H9 (cell line): ENCODE measurements around the gene MPST. TPM values are rescaled to one million over a fixed set of nuclear protein-coding genes. Genes with fewer than 3 reads are reported as not detected.
A peak's percentile ranks its signal among the peaks of the same experiment; 100 is the strongest.

Experiments
- DNase-seq: peaks from one replicate; pipeline ENCODE4 v3.0.0-alpha.2; 2017
- H2AFZ ChIP-seq: one replicate; pipeline ENCODE4 v1.6.1; 2013; ENCODE audit warnings: mild to moderate bottlenecking, low read length, control low read depth, moderate library complexity
- H2AK5ac ChIP-seq: 2 replicates; pipeline ENCODE4 v1.6.1; 2013; ENCODE audit warnings: low read length, control low read depth, mixed read lengths; ENCODE audit not compliant: insufficient read length
- H2BK120ac ChIP-seq: one replicate; pipeline ENCODE4 v1.6.1; 2013; ENCODE audit warnings: low read depth, mild to moderate bottlenecking, low read length, control low read depth, inconsistent platforms; ENCODE audit not compliant: poor library complexity, severe bottlenecking
- H2BK12ac ChIP-seq: 2 replicates; pipeline ENCODE4 v1.6.1; 2013; ENCODE audit warnings: low read length, control low read depth, mixed read lengths, low read depth; ENCODE audit not compliant: insufficient read length
- H2BK15ac ChIP-seq: 2 replicates; pipeline ENCODE4 v1.6.1; 2013; ENCODE audit warnings: low read depth, low read length, control low read depth
- H2BK20ac ChIP-seq: one replicate; pipeline ENCODE4 v1.6.1; 2013; ENCODE audit warnings: low read depth, mild to moderate bottlenecking, low read length, control low read depth, inconsistent platforms; ENCODE audit not compliant: poor library complexity, severe bottlenecking
- H2BK5ac ChIP-seq: 2 replicates; pipeline ENCODE4 v1.6.1; 2013; ENCODE audit warnings: low read length, control low read depth, mixed read lengths; ENCODE audit not compliant: insufficient read length
- H3K14ac ChIP-seq: 2 replicates; pipeline ENCODE4 v1.6.1; 2013; ENCODE audit warnings: low read length, control low read depth; ENCODE audit not compliant: insufficient read depth
- H3K18ac ChIP-seq: 2 replicates; pipeline ENCODE4 v1.6.1; 2013; ENCODE audit warnings: low read depth, mild to moderate bottlenecking, mixed read lengths, low read length, control low read depth; ENCODE audit not compliant: insufficient read length
- H3K23ac ChIP-seq: 2 replicates; pipeline ENCODE4 v1.6.1; 2013; ENCODE audit warnings: low read length, control low read depth, mixed read lengths, low read depth; ENCODE audit not compliant: insufficient read length
- H3K23me2 ChIP-seq: 2 replicates; pipeline ENCODE4 v1.6.1; 2013; ENCODE audit warnings: low read depth, mild to moderate bottlenecking, mixed read lengths, low read length, control low read depth; ENCODE audit not compliant: insufficient read length, poor library complexity, severe bottlenecking
- H3K27ac ChIP-seq: 2 replicates; pipeline ENCODE4 v1.5.1; 2013; ENCODE audit warnings: low read length, control low read depth, mixed read lengths, low read depth; ENCODE audit not compliant: insufficient read length
- H3K27me3 ChIP-seq: 2 replicates; pipeline ENCODE4 v1.6.1; 2013; ENCODE audit warnings: low read length, control low read depth, inconsistent platforms; ENCODE audit not compliant: insufficient read depth
- H3K4ac ChIP-seq: 2 replicates; pipeline ENCODE4 v1.6.1; 2013; ENCODE audit warnings: low read depth, mild to moderate bottlenecking, control low read depth, inconsistent platforms, low read length, moderate library complexity
- H3K4me1 ChIP-seq: 2 replicates; pipeline ENCODE4 v1.6.1; 2013; ENCODE audit warnings: low read length, control low read depth, inconsistent platforms; ENCODE audit not compliant: insufficient read depth
- H3K4me2 ChIP-seq: 2 replicates; pipeline ENCODE4 v1.6.1; 2013; ENCODE audit warnings: low read length, control low read depth, mixed read lengths; ENCODE audit not compliant: insufficient read length, insufficient read depth
- H3K56ac ChIP-seq: 2 replicates; pipeline ENCODE4 v1.6.1; 2013; ENCODE audit warnings: low read depth, mild to moderate bottlenecking, mixed read lengths, low read length, control low read depth; ENCODE audit not compliant: insufficient read length
- H3K79me1 ChIP-seq: 2 replicates; pipeline ENCODE4 v1.6.1; 2013; ENCODE audit warnings: low read depth, mild to moderate bottlenecking, moderate library complexity, low read length, control low read depth, inconsistent platforms; ENCODE audit not compliant: insufficient read depth, poor library complexity, severe bottlenecking
- H3K79me2 ChIP-seq: 2 replicates; pipeline ENCODE4 v1.6.1; 2013; ENCODE audit warnings: low read length, control low read depth, inconsistent platforms; ENCODE audit not compliant: insufficient read depth
- H3K9ac ChIP-seq: 2 replicates; pipeline ENCODE4 v1.6.1; 2013; ENCODE audit warnings: low read length, control low read depth, mixed read lengths; ENCODE audit not compliant: insufficient read length; ENCODE audit errors: extremely low read depth
- H3K9me3 ChIP-seq: one replicate; pipeline ENCODE4 v1.6.1; 2013; ENCODE audit warnings: low read depth, low read length, inconsistent platforms; ENCODE audit not compliant: control insufficient read depth
- H3T11ph ChIP-seq: one replicate; pipeline ENCODE4 v1.6.1; 2013; ENCODE audit warnings: mild to moderate bottlenecking, low read length, control low read depth, inconsistent platforms
- H4K20me1 ChIP-seq: one replicate; pipeline ENCODE4 v1.6.1; 2013; ENCODE audit not compliant: control insufficient read depth, insufficient read length, insufficient read depth
- H4K5ac ChIP-seq: 2 replicates; pipeline ENCODE4 v1.6.1; 2013; ENCODE audit warnings: low read depth, mild to moderate bottlenecking, mixed read lengths, low read length, control low read depth; ENCODE audit not compliant: insufficient read length
- H4K8ac ChIP-seq: replicated peaks from 2 replicates; pipeline ENCODE4 v1.6.1; 2013; ENCODE audit warnings: low read length, control low read depth, mixed read lengths, low read depth; ENCODE audit not compliant: insufficient read length
- H4K91ac ChIP-seq: 2 replicates; pipeline ENCODE4 v1.6.1; 2013; ENCODE audit warnings: low read depth, mild to moderate bottlenecking, moderate library complexity, mixed read lengths, low read length, control low read depth; ENCODE audit not compliant: insufficient read length
- H3K27ac Mint-ChIP-seq, 3 experiments: 2 replicates in 2 of 3; 3 replicates in 1 of 3; pipeline ENCODE4 v1.8.0; 2020 to 2021; ENCODE audit warnings: mixed read lengths in 3 of 3, mild to moderate bottlenecking in 1 of 3, moderate library complexity in 1 of 3
- H3K27me3 Mint-ChIP-seq: 2 replicates; pipeline ENCODE4 v1.8.0; 2021; ENCODE audit warnings: low read depth, mild to moderate bottlenecking, moderate library complexity, mixed read lengths
- H3K36me3 Mint-ChIP-seq, 3 experiments: 2 replicates in 2 of 3; 3 replicates in 1 of 3; pipeline ENCODE4 v1.8.0; 2020 to 2021; ENCODE audit warnings: low read depth in 3 of 3, mixed read lengths in 3 of 3; ENCODE audit not compliant: insufficient read depth in 1 of 3
- H3K4me1 Mint-ChIP-seq, 2 experiments: 2 replicates each; pipeline ENCODE4 v1.8.0; 2020; ENCODE audit warnings: mixed read lengths in 2 of 2
- H3K4me3 Mint-ChIP-seq, 2 experiments: 2 replicates in 1 of 2; 3 replicates in 1 of 2; pipeline ENCODE4 v1.8.0; 2020 to 2021; ENCODE audit warnings: mild to moderate bottlenecking in 2 of 2, mixed read lengths in 2 of 2, moderate library complexity in 1 of 2
- H3K9me3 Mint-ChIP-seq, 2 experiments: 2 replicates in 1 of 2; 3 replicates in 1 of 2; pipeline ENCODE4 v1.8.0; 2020; ENCODE audit warnings: mild to moderate bottlenecking in 2 of 2, mixed read lengths in 2 of 2, moderate library complexity in 1 of 2
- WGBS: extraction: QIAGEN DNeasy Blood & Tissue Kit; methylation state at CpG from one replicate; pipeline ENCODE4 v1.1.7; 2013; ENCODE audit warnings: missing lambda C conversion rate, low lambda C conversion rate, mixed read lengths; ENCODE audit not compliant: insufficient read length; ENCODE audit errors: extremely low coverage; 5-methylcytosine and 5-hydroxymethylcytosine counted together
- total RNA-seq: library from RNA; stranded (reverse); gene quantifications from 2 replicates; pipeline ENCODE4 v1.2.1, GENCODE V29; 2021
- TF ChIP-seq, protein P1 (sequence below): fragments of 200-600 bp; sonication (generic); conservative IDR thresholded peaks from 3 replicates; pipeline ENCODE4 v1.8.0; 2021; ENCODE audit warnings: antibody characterized with exemption, mild to moderate bottlenecking

MPST gene
- total RNA-seq, 1 experiment from 2014 or later = 70.5 TPM

DNA sequence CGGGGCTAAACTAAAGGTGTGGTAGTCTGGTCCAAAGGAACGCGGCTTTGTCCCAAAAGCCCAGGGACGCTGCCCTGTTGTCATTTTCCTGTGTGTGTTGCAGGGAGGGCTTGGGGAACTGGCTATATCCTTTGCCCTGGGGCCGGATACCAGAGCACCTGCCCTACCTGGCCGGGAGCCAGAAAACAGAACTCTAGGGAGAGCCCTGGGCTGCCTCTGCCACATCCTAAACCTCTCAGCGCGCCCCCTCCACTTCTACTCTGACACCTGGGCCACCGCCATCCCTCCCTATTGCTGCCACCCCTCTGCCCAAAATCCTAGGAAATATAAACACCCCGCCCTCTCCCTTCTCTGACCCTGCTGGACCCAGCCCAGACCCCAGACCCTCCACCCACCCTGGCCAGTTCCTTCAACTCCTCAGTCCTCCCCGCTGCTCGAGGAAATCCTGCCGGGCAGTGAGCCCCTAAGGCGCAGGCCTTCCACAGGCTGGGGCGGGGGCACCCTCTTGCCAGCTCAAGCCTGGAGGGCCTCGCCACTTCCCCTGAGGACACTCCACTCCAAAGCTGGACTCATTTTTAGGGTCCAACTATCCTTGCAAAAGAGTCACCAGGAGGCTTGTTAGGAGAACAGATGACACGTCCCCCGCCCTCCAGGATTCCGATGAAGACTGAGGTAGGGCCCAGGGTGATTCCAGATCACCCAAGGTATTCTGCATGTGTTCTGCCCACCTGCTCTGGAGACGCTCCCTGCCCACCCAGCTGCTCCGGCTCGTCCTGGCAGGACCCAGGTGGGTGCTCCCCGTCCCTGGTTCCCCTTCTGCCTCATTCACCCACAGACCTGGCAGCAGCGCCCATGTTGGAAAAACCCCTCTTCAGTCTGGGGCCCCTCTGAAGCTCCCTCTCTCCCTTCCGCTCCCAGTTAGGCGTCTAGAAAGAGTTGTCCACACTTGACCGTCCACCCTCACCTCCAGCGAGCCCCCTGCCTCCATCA, 44.2 kb downstream of the MPST start:
- no peaks in the 10 kb centered on the region for H3K23me2 ChIP-seq
- H4K20me1 ChIP-seq = peaks cover 2% of the 10 kb centered on the region
- no peak overlapping the region for H4K91ac ChIP-seq
- Mint-ChIP-seq H3K27ac (no peak overlapping the region), H3K4me1 (peaks cover 9 to 25% of the 10 kb centered on the region in 2 experiments), H3K4me3 (peak overlapping the region in 1 of 2 experiments; percentile 55; a peak in 2 of 5 replicates), H3K36me3 (peaks cover 2 to 15% (median 6%) of the 10 kb centered on the region in 3 experiments; a peak in 5 of 7 replicates), H3K9me3 (no peaks in the 10 kb centered on the region; a peak in 1 of 5 replicates), H3K27me3 (peaks cover 48% of the 10 kb centered on the region)
- no peak overlapping the region for H4K5ac ChIP-seq
- H3K79me2 ChIP-seq = no peaks in the 10 kb centered on the region
- H2BK120ac ChIP-seq = no peak overlapping the region
- H2AFZ ChIP-seq = no peak overlapping the region
- no peak for DNase-seq
- H3K79me1 ChIP-seq = no peaks in the 10 kb centered on the region
- no peak overlapping the region for H3K27ac ChIP-seq
- no peak overlapping the region for H2BK5ac ChIP-seq
- no peak overlapping the region; the same call in 1 of the 2 replicates for H3K14ac ChIP-seq
- H2BK15ac ChIP-seq = no peak overlapping the region
- H3T11ph ChIP-seq = no peak overlapping the region
- no peak overlapping the region for H3K9ac ChIP-seq
- peaks cover 7% of the 10 kb centered on the region for H3K27me3 ChIP-seq
- no peak overlapping the region for H3K4me2 ChIP-seq
- no peak overlapping the region for H3K23ac ChIP-seq
- no peak overlapping the region for H3K56ac ChIP-seq
- H2BK12ac ChIP-seq = no peak overlapping the region
- WGBS = no CpG with 5 or more reads among the region's 28 CpGs
- H2AK5ac ChIP-seq = no peak overlapping the region
- H4K8ac ChIP-seq = no peak overlapping the region
- TF ChIP-seq, protein P1, sequence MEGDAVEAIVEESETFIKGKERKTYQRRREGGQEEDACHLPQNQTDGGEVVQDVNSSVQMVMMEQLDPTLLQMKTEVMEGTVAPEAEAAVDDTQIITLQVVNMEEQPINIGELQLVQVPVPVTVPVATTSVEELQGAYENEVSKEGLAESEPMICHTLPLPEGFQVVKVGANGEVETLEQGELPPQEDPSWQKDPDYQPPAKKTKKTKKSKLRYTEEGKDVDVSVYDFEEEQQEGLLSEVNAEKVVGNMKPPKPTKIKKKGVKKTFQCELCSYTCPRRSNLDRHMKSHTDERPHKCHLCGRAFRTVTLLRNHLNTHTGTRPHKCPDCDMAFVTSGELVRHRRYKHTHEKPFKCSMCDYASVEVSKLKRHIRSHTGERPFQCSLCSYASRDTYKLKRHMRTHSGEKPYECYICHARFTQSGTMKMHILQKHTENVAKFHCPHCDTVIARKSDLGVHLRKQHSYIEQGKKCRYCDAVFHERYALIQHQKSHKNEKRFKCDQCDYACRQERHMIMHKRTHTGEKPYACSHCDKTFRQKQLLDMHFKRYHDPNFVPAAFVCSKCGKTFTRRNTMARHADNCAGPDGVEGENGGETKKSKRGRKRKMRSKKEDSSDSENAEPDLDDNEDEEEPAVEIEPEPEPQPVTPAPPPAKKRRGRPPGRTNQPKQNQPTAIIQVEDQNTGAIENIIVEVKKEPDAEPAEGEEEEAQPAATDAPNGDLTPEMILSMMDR = no peak
- no peak overlapping the region for H2BK20ac ChIP-seq
- H3K18ac ChIP-seq = no peak overlapping the region
- no peak overlapping the region for H3K4ac ChIP-seq
- H3K9me3 ChIP-seq = no peaks in the 10 kb centered on the region
- no peaks in the 10 kb centered on the region; the same call in 1 of the 2 replicates for H3K4me1 ChIP-seq
